GM12872 (cell line): ENCODE measurements around the gene RHEBL1.

Experiments
- TF ChIP-seq, protein P1 (sequence below): IDR thresholded peaks from 3 replicates; pipeline ENCODE4 v1.5.1; 2011; ENCODE audit warnings: low read depth, mild to moderate bottlenecking, low read length, moderate library complexity; ENCODE audit not compliant: insufficient read depth

Gene RHEBL1

DNA sequence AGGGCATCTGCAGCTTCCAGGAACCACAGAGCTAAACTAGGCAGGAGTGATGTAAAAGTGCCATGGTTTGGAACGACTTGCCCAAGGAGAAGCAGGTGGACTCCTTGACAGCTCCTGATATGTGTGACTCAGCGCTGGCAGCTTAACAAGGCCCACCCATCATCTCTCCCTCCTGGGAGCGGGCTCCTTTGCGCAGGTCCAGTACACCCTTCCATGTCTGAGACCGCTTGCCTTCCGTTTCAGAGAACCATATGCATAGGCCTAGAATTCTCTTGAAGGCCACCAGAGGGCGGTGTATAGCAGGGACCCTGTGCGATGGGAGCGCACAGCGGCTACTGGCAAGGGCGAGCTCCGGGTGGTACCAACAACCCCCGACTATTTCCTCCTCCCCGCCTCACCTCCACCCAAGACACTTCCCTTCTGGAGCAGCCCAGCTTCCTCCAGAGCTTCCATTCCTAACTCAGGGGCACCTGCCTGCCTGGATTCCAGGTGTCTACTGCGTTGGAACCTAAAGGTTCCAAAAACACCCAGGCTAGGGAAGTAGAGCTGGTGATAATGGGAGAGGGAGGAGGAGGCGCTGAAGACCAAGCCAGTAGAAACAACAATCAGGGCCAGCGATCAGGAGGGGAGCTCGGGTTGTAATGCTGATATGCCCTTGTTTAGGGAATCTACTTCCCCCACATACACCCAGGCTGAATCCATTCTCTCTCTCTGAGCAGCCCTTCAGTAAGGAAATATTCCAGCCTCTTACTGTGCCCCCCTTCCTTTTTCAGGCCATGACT, 18.6 kb upstream of the RHEBL1 start:
- TF ChIP-seq, protein P1, sequence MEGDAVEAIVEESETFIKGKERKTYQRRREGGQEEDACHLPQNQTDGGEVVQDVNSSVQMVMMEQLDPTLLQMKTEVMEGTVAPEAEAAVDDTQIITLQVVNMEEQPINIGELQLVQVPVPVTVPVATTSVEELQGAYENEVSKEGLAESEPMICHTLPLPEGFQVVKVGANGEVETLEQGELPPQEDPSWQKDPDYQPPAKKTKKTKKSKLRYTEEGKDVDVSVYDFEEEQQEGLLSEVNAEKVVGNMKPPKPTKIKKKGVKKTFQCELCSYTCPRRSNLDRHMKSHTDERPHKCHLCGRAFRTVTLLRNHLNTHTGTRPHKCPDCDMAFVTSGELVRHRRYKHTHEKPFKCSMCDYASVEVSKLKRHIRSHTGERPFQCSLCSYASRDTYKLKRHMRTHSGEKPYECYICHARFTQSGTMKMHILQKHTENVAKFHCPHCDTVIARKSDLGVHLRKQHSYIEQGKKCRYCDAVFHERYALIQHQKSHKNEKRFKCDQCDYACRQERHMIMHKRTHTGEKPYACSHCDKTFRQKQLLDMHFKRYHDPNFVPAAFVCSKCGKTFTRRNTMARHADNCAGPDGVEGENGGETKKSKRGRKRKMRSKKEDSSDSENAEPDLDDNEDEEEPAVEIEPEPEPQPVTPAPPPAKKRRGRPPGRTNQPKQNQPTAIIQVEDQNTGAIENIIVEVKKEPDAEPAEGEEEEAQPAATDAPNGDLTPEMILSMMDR = peak; percentile 96

DNA sequence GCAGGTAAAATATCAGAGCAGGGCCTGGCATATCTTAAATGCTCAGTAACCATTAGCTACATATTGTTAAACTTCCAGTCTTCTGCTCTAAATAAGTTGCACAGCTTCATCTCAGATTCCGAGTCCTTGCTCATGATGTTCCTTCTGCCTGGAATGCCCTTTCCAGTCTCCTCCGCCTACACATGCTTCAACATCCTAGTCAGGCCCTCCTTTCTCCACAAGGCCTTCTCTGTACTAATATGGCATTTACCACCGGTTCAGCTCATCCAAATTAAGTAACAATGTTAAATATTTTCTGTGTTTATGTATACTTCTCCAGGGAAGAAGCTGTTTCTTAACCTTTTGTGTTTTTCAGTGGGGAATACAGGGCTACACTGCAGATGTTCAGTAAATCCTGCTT, 16.3 kb upstream of the RHEBL1 start:
- TF ChIP-seq, protein P1 = no peak

DNA sequence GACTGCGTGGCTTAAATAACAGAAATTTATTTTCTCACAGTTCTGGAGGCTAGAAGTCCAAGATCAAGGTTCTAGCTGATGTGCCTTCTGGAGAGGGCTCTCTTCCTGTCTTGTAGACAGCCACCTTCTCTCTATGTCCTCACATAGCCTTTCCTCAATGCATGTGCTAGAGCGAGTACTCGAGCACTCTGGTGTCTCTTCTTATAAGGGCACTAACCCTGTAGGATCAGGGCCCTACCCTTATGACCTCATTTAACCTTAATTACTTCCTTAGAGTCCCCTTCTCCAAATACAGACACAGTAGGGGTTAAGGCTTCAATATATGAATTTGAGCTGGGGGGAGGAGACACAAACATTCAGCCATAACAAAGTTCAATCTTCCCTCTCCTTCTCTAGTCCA, 14.7 kb upstream of the RHEBL1 start:
- TF ChIP-seq, protein P1 = no peak

DNA sequence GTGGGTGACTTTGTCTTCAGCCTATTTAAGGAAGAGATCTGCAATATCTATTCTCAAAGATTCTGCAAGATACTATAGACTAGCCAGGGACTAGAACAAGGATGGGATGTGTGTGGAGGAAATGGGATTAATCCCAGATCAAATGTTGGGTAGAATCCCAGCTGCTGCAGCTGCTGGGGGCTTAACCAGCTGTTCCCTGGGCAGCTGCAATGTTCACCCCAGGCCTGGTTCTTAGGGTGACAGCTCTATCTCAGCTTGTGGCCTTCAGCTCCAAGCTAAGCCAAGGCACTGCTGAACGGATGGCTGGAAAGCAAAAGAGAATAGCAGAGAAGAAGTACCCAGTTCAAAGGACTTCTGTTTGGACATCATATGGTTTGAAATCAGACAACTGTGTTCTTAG, 10.0 kb upstream of the RHEBL1 start:
- TF ChIP-seq, protein P1 = no peak

DNA sequence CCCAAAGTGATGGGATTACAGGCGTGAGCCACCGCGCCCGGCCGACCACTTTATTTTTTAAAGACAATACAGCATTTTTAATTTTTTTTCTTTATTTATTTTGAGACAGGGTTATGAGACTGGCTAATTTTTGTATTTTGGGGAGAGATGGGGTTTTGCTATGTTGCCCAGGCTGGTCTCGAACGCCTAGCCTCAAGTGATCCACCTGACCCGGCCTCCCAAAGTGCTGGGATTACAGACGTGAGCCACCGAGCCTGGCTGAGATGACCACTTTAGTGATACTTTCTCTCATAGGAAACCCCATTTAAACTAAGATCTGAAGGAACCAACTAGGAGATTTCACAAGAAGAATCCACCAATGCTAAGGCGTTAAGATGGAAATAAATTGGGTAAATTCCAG, 1.2 kb upstream of the RHEBL1 start:
- TF ChIP-seq, protein P1 = no peak

DNA sequence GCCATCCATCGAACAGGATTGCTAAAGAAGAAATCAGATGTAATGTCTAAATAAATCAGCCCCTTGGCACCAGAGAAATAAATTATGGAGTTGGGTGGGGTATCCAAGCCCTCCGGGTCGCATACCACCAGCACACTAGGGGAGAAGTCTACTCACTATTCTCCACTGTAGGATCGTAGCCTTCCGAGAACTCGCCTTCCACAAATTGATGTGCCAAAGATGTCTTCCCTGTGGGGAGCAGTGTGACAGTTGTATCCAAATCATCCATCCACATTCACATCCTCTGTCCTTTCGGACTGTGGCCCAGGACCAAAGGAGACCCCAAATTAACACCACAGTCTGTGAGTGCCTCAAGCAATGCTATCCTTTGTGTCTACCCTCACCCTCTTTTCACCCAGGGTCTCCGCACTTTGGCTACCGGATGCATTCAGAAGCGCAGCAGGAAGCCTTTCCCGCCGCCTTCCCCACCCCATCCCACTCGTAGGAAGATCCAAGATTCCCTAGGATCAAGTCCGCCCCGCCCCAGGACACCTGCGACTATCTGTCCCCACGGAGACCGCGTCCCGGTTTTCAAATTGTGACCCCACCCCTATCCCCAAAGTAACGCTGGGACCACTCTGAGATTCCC, 786 bp downstream of the RHEBL1 start:
- TF ChIP-seq, protein P1 = no peak

DNA sequence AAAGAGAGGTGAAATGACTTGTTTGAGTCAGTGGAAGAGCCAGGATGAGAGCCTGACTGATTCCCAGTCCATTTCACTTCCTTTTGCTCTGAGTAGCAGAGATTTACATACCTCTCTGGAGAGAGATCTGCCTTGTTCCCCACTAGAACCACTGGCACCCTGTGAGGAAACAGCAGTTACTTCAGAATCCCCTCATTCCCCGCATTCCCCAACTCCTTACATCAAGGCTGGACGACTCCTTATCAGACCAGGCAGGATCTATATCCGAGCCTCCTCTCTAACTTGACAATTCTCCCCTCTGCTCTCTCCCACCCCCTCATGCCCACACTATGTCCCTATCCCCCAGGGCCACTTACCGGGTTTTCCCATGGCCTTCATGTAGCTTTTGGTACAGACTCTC, 3.7 kb downstream of the RHEBL1 start:
- TF ChIP-seq, protein P1 = no peak
